Suprapubic skin (tissue), 3 donors: ENCODE results near the gene SLC7A7.

Source experiments
- CTCF ChIP-seq, 2 donors: fragments of 200-600 bp in 1 of 2; fragments of 450-650 bp in 1 of 2; sonication (generic) in 1 of 2; IDR thresholded peaks; one replicate each; pipeline ENCODE4 v1.5.1; 2016 to 2019; ENCODE audit warnings: antibody characterized with exemption in 2 of 2, mild to moderate bottlenecking in 1 of 2, moderate library complexity in 1 of 2
- POLR2AphosphoS5 ChIP-seq, 3 donors: sonication (generic); formaldehyde crosslinking; IDR thresholded peaks; one replicate each; pipeline ENCODE4 v1.6.1; 2017; ENCODE audit warnings: antibody characterized with exemption in 3 of 3

GRCh38 chr14:22837114-22837749, 22.0 kb upstream of the SLC7A7 start:
- peak in 1 of 3 donors; percentile 32 for TF ChIP-seq POLR2AphosphoS5 (IDR thresholded peaks at IDR 0.05)
- no peak for TF ChIP-seq CTCF (IDR thresholded peaks at IDR 0.05)
